HG03064 (cell line): ENCODE results near the gene MFSD12.
A peak's percentile ranks its signal among the peaks of the same experiment; 100 is the strongest.
"Not testable (repeated sequence)": the region's sequence is repeated elsewhere in the genome, so short reads cannot be mapped to it uniquely, and the experiment has no call there.

Experiments
- ATAC-seq: cut with Tn5 transposase; IDR thresholded peaks from one replicate; pipeline ENCODE4 v1.9.1; 2021; ENCODE audit warnings: low read depth; ENCODE audit not compliant: unreplicated experiment

Gene MFSD12

DNA sequence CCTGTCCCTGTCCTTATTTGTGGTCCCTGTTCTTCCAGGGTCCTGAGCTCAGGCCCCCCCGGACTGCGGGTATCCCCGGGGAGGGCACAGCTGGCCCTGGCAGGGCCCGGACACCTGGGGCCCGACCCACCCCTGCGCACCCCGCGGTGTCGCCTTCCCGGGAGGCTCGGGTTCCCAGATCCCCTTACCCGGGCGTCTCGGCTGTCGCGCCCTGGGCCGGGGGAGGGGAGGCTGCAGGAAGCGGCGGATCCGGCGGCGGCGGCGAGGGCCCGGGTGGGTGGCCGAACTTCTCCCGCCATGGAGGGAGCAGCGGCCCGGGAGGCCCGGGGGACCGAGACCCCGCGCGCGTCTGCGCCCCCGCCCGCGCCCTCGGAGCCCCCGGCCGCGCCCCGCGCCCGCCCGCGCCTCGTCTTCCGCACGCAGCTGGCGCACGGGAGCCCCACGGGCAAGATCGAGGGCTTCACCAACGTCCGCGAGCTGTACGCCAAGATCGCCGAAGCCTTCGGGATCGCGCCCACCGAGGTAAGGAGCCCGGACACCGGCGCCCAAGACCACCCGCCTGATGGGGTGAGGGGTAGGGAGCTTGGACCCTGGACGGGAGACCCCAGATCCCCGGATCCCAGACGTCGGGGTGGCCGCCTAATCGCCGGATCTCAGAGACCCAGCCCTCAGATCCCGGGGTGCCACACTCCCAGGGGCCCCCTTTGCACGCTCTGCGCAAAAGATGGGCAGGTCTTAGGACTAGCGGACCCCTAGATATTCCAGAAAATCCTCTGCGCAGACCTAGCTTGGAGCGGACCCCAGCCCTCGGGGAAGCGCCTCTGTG is 28.1 kb upstream of the MFSD12 start, which contains the start of gene GIPC3:
GIPC3 (plus strand) TSS at position 178 of the 826 bp plus-strand sequence; CDS start at position 298, 120 bp downstream.
- no peak for ATAC-seq

GRCh38 chr19:3584036-3584802 is 26.8 kb upstream of the MFSD12 start:
- not testable (repeated sequence) for ATAC-seq

- not testable (repeated sequence) for ATAC-seq
Observed at GRCh38 chr19:3581792-3582191, 24.4 kb upstream of the MFSD12 start.

GRCh38 chr19:3580156-3580934 is 23.0 kb upstream of the MFSD12 start:
- ATAC-seq, result no peak

DNA sequence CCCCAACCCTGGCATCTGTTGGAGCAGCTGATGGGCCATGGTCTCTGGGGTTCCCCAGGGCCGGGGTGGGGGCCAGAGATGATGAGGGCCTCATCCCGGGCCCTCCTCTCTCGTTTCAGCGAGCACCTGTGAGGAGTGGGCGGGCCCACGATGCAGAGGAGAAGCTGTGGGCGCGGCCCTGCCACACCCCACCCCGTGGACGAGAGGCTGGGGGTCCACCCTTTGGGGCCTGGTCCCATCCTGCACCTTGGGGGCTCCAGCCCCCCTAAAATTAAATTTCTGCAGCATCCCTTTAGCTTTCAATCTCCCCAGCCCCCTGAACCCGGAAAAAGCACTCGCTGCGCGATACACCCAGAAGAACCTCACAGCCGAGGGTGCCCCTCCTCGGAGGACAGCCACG is 21.0 kb upstream of the MFSD12 start:
- no peak for ATAC-seq

GRCh38 chr19:3577723-3578344 is 20.4 kb upstream of the MFSD12 start:
- ATAC-seq, result no peak

DNA sequence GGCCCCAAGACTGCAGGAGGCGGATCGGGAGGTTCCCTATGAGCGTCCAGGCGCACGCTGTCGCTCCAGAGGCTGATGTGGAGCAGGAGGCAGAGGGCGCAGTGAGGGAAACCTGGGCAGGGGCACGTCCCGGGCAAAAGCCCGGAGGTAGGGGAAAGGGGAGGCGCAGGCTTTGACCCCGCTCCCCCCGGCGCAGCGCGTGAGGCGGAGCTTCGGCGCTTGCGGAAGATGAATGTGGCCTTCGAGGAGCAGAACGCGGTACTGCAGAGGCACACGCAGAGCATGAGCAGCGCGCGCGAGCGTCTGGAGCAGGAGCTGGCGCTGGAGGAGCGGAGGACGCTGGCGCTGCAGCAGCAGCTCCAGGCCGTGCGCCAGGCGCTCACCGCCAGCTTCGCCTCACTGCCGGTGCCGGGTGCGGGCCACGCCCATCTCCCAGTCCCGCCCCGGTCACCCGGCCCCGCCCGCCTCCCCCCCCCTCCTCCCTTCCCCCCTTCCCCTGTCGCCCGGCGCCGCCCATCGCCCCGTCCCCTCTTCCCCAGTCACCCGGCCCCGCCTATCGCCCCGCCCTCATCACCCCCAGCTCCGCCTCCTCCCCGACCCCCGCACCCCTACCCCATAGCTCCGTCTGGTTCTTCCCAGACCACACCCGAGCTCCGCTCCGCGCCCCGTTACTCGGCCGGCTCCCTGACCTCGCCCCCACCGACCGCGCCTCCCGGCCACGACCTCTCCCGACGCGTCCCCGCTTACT is 19.5 kb upstream of the MFSD12 start:
- ATAC-seq, result no peak

GRCh38 chr19:3575949-3576673 is 18.7 kb upstream of the MFSD12 start:
- ATAC-seq, result no peak

GRCh38 chr19:3575260-3575741 is 17.9 kb upstream of the MFSD12 start:
- ATAC-seq, result no peak

DNA sequence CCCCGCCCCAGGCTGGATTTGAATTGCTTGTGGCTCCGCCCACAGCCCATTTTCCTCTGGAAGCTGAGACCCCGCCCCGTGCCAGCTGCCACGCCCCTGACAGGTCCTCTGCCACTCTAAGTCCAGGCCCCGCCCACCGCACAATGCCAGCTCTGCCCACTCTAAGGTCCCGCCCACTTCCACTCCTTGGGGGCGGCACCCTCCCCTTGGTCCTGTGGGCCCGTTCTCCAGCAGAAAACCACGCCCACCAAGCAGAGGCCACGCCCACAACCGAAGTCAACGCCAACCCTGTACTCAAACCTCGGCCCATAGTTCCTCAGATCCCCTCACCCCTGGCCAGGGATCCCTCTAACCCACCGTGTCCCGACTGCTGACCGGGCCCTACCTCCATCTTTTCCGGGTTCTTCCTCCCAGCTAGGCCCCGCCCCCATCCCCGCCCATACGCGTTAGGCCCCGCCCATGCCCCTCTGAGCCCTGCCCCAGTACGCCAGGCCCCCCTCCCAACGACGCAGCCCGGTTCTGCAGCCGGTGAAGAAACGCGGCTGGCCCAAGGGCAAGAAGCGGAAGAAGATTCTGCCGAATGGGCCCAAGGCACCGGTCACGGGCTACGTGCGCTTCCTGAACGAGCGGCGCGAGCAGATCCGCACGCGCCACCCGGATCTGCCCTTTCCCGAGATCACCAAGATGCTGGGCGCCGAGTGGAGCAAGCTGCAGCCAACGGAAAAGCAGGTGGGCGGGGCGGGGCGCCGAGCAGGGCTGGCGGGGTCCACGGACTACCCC is 16.7 kb upstream of the MFSD12 start:
- no peak for ATAC-seq

DNA sequence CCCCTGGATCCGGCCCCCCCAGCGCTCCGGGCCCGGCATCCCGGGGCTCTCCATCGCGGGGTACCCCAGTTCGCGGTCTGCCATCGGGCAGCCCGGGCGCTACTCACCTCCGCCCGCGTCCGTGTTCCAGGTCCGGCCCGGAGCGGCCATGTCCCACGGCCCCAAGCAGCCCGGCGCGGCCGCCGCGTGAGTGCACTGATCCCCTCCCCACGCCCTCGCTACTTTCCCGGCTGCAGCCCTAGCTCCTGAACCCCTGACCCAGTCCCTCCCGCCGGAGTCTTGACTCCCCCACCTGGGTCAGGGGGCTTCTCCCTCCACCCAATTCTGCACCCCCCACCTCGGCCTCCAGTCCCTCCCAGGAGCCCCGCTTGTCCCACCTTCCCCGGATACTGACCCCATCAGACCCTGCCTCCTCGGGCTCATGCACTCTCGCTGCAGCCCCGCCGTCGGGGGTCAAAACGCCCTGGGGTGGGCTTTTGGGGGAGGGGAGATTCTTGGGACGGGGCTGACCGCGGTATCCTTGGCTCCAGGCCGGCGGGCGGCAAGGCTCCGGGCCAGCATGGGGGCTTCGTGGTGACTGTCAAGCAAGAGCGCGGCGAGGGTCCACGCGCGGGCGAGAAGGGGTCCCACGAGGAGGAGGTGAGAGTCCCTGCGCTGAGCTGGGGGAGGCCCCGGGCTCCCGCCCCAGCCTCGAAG is 15.9 kb upstream of the MFSD12 start:
- ATAC-seq, result no peak

DNA sequence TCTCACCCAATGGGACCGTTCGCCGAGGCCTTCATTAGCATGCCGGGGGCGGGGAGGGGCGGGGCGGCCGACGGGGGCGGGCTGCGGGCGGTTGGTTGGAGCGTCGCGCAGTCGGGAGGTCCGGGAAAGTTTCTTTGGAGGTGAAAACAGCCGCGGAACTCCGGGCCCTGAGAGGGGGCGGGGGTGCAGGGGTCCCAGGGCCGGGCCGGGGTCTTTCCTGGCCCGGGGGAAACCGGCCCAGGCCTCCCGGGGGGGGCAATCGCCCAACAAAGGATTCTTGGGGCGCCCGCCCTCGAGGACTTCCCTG is 15.4 kb upstream of the MFSD12 start, which contains the start of gene HMG20B:
HMG20B (plus strand) TSS at position 90 of the 307 bp plus-strand sequence. CDS start 366 bp downstream, outside the sequence.
- ATAC-seq, result no peak

DNA sequence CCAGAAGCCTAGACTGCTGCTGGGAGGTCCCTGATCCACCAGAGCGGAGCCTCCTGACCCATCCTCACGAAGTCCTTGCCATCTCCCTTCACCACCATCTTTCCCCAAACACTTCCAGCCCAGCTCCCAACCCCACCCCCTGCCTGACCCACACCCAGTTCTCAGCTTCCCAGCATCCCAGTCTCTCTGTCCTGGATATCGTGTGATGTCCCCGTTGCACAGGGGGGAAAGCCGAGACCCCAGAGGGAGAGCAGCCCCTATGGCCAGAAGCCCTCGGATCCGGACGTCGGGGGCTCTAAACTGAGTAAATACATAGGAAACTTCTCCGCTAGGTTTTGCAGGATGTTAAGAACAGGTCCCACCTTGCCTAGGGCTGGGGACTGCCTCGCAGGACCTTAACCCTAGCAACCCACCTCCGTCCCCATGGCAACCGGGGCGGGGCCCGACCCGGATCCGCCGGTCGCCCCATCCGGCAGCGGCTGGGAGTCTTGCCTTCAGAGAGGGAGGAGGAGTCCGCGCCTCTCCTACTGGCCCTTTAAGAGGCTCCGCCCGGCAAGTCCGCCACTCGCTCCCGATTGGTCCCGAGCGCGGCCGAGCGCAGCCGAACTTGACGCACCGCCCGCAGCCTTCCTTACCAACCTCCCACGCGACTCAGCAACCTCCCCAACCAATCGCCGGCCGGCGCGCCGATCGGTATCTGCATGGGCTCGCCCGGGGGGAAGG is 14.9 kb upstream of the MFSD12 start:
- peak; percentile 84 for ATAC-seq

- no peak for ATAC-seq
Observed at GRCh38 chr19:3570606-3571011, 13.2 kb upstream of the MFSD12 start.

- not testable (repeated sequence) for ATAC-seq
Observed at GRCh38 chr19:3570042-3570441, 12.7 kb upstream of the MFSD12 start.

DNA sequence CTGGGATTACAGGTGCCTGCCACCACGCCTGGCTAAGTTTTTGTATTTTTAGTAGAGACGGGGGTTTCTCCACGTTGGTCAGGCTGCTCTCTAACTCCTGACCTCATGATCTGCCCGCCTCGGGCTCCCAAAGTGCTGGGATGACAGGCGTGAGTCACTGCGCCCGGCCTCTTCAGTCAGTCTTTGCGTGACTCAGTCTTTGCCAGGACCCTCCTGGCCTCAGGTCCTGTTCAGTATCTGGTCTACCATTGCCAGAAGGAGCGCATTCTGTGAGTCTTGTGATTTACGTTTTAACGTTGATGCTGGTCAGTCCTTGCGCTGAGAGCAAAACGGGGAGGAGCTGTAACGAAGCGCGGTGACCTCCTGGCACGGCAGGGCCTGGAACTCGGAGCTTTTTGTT is 7.8 kb upstream of the MFSD12 start:
- no peak for ATAC-seq
